Right hindlimb (tissue), 1 donor: ENCODE results near the gene OR2T10.
"Not testable (repeated sequence)": the region's sequence is repeated elsewhere in the genome, so short reads cannot be mapped to it uniquely, and the experiment has no call there.

Source experiments
- DNase-seq: peaks from one replicate; pipeline ENCODE4 v3.0.0-alpha.2; 2018

Gene OR2T10

GRCh38 chr1:248597589-248597988 lies at the start of gene OR2T10:
Gene OR2T10, minus strand, starts transcription at chr1:248597700. Its CDS starts 3,932 bp downstream, at chr1:248593768.
- DNase-seq = no peak

GRCh38 chr1:248645178-248645577 lies 47.7 kb upstream of the OR2T10 start, which contains the start of gene OR2T35:
Gene OR2T35, minus strand, starts transcription at chr1:248645278. Its CDS starts 6,020 bp downstream, at chr1:248639258.
- DNase-seq = not testable (repeated sequence)

GRCh38 chr1:248642971-248643651 lies 45.6 kb upstream of the OR2T10 start:
- not testable (repeated sequence) for DNase-seq

GRCh38 chr1:248641583-248641982 lies 44.1 kb upstream of the OR2T10 start:
- DNase-seq = not testable (repeated sequence)

- DNase-seq = not testable (repeated sequence)
Measured at GRCh38 chr1:248640906-248641305, 43.4 kb upstream of the OR2T10 start.

- not testable (repeated sequence) for DNase-seq
Measured at GRCh38 chr1:248639652-248640051, 42.2 kb upstream of the OR2T10 start.

- DNase-seq = not testable (repeated sequence)
Measured at GRCh38 chr1:248636612-248637011, 39.1 kb upstream of the OR2T10 start.

GRCh38 chr1:248634991-248635390 lies 37.5 kb upstream of the OR2T10 start, which contains the start of gene OR2T11:
Gene OR2T11, minus strand, starts transcription at chr1:248635091. Its CDS starts 7,963 bp downstream, at chr1:248627128.
- not testable (repeated sequence) for DNase-seq

- DNase-seq = no peak
Measured at GRCh38 chr1:248631354-248632008, 34.0 kb upstream of the OR2T10 start.

- no peak for DNase-seq
Measured at GRCh38 chr1:248630551-248630950, 33.1 kb upstream of the OR2T10 start.

GRCh38 chr1:248627971-248628844 lies 30.7 kb upstream of the OR2T10 start:
- DNase-seq = no peak

GRCh38 chr1:248625971-248626370 lies 28.5 kb upstream of the OR2T10 start:
- DNase-seq = no peak

GRCh38 chr1:248625166-248625565 lies 27.7 kb upstream of the OR2T10 start:
- DNase-seq = no peak

GRCh38 chr1:248622570-248623001 lies 25.1 kb upstream of the OR2T10 start:
- no peak for DNase-seq

- no peak for DNase-seq
Measured at GRCh38 chr1:248621770-248622169, 24.3 kb upstream of the OR2T10 start.

- no peak for DNase-seq
Measured at GRCh38 chr1:248618878-248619277, 21.4 kb upstream of the OR2T10 start.

- DNase-seq = no peak
Measured at GRCh38 chr1:248618119-248618518, 20.6 kb upstream of the OR2T10 start.

- DNase-seq = no peak
Measured at GRCh38 chr1:248613742-248614141, 16.2 kb upstream of the OR2T10 start.

- no peak for DNase-seq
Measured at GRCh38 chr1:248611883-248612414, 14.4 kb upstream of the OR2T10 start.

- DNase-seq = no peak
Measured at GRCh38 chr1:248610301-248610700, 12.8 kb upstream of the OR2T10 start.

- no peak for DNase-seq
Measured at GRCh38 chr1:248599396-248599795, 1.9 kb upstream of the OR2T10 start.

GRCh38 chr1:248596615-248597014 lies 885 bp downstream of the OR2T10 start:
- DNase-seq = no peak

- DNase-seq = no peak
Measured at GRCh38 chr1:248593226-248593625, 4.3 kb downstream of the OR2T10 start.
